Urinary bladder (tissue), 4 donors: ENCODE measurements around the gene TAC1. TPM values are rescaled to one million over a fixed set of nuclear protein-coding genes. Genes with fewer than 3 reads are reported as not detected.

Experiments
- DNase-seq: peaks from one replicate; pipeline ENCODE4 v3.0.0-alpha.2; 2015; ENCODE audit errors: extremely low spot score
- H3K27ac ChIP-seq: one replicate; pipeline ENCODE4 v1.5.1; 2013; ENCODE audit warnings: low read depth, mild to moderate bottlenecking, moderate library complexity
- H3K36me3 ChIP-seq: one replicate; pipeline ENCODE4 v1.6.1; 2013; ENCODE audit warnings: mild to moderate bottlenecking, moderate library complexity; ENCODE audit not compliant: insufficient read depth
- H3K4me1 ChIP-seq: one replicate; pipeline ENCODE4 v1.6.1; 2013; ENCODE audit warnings: mild to moderate bottlenecking, moderate library complexity; ENCODE audit not compliant: insufficient read depth
- H3K4me3 ChIP-seq: one replicate; pipeline ENCODE4 v1.5.1; 2013; ENCODE audit warnings: low read depth, low read length
- WGBS: extraction: QIAGEN DNeasy Blood & Tissue Kit; methylation state at CpG from one replicate; pipeline ENCODE4 v1.1.7; 2013; 5-methylcytosine and 5-hydroxymethylcytosine counted together
- polyA plus RNA-seq: library from polyadenylated mRNA; stranded (reverse); fragments of 200-250 nt; gene quantifications from one replicate; pipeline ENCODE4 v1.2.3, GENCODE V29; 2013
- total RNA-seq: library from RNA; depleted of rRNA; stranded (reverse); fragments of >200 nt; gene quantifications from one replicate; pipeline ENCODE4 v1.2.3, GENCODE V29; 2014
- donor health status: healthy with polysubstance abuse.
- donor health status: healthy.

The TAC1 gene
- total RNA-seq: 1.7 TPM
- polyA plus RNA-seq: 0.91 TPM

- no peak for DNase-seq
- Histone ChIP-seq H3K4me1 (no peaks in the 10 kb centered on the region), H3K36me3 (no peaks in the 10 kb centered on the region), H3K4me3 (no peak within 1 kb of the TSS), H3K27ac (no peak within 1 kb of the TSS)
- WGBS: 1% methylated on average over 57 of the region's 57 CpGs
Measured at GRCh38 chr7:97731736-97732564, at the start of gene TAC1. Gene TAC1 (plus strand): TSS chr7:97732086. CDS start chr7:97732613, 527 bp downstream.

- Histone ChIP-seq H3K27ac (no peak overlapping the region), H3K4me3 (no peak overlapping the region), H3K4me1 (no peaks in the 10 kb centered on the region), H3K36me3 (no peaks in the 10 kb centered on the region)
- no peak for DNase-seq
- 68% methylated on average over 4 of the region's 4 CpGs for WGBS
Measured at GRCh38 chr7:97685952-97686351, 45.9 kb upstream of the TAC1 start.

- WGBS: 81% methylated on average over 1 of the region's 1 CpG
- Histone ChIP-seq H3K4me3 (no peak overlapping the region), H3K4me1 (no peaks in the 10 kb centered on the region), H3K36me3 (no peaks in the 10 kb centered on the region), H3K27ac (no peak overlapping the region)
- DNase-seq: no peak
Measured at GRCh38 chr7:97693586-97693985, 38.3 kb upstream of the TAC1 start.

GRCh38 chr7:97694355-97694754, 37.5 kb upstream of the TAC1 start:
- Histone ChIP-seq H3K27ac (no peak overlapping the region), H3K4me3 (no peak overlapping the region), H3K4me1 (no peaks in the 10 kb centered on the region), H3K36me3 (no peaks in the 10 kb centered on the region)
- WGBS: 87% methylated on average over 2 of the region's 2 CpGs
- DNase-seq: no peak

- no peaks in the 10 kb centered on the region for H3K4me1 ChIP-seq
- H3K4me3 ChIP-seq: no peak overlapping the region
- H3K36me3 ChIP-seq: no peaks in the 10 kb centered on the region
- no peak for DNase-seq
- H3K27ac ChIP-seq: no peak overlapping the region
Measured at GRCh38 chr7:97697396-97697795, 34.5 kb upstream of the TAC1 start.

GRCh38 chr7:97722386-97722785, 9.5 kb upstream of the TAC1 start:
- 79% methylated on average over 3 of the region's 3 CpGs for WGBS
- Histone ChIP-seq H3K4me3 (no peak overlapping the region), H3K36me3 (no peaks in the 10 kb centered on the region), H3K4me1 (no peaks in the 10 kb centered on the region), H3K27ac (no peak overlapping the region)
- DNase-seq: no peak

GRCh38 chr7:97732565-97733275, 834 bp downstream of the TAC1 start:
- WGBS: 2% methylated on average over 42 of the region's 42 CpGs
- no peak for DNase-seq
- H3K36me3 ChIP-seq: no peaks in the 10 kb centered on the region
- no peaks in the 10 kb centered on the region for H3K4me1 ChIP-seq
- H3K4me3 ChIP-seq: no peak overlapping the region
- H3K27ac ChIP-seq: no peak overlapping the region

GRCh38 chr7:97733276-97734161, 1.6 kb downstream of the TAC1 start:
- DNase-seq: no peak
- Histone ChIP-seq H3K4me1 (no peaks in the 10 kb centered on the region), H3K36me3 (no peaks in the 10 kb centered on the region), H3K4me3 (peak overlapping the region; percentile 8), H3K27ac (no peak overlapping the region)
- 1% methylated on average over 59 of the region's 59 CpGs for WGBS

- no peak for DNase-seq
- Histone ChIP-seq H3K36me3 (no peaks in the 10 kb centered on the region), H3K27ac (no peak overlapping the region), H3K4me1 (no peaks in the 10 kb centered on the region), H3K4me3 (no peak overlapping the region)
- WGBS: 27% methylated on average over 2 of the region's 2 CpGs
Measured at GRCh38 chr7:97734255-97734654, 2.4 kb downstream of the TAC1 start.

GRCh38 chr7:97735075-97735474, 3.2 kb downstream of the TAC1 start:
- WGBS: 46% methylated on average over 3 of the region's 3 CpGs
- no peak for DNase-seq
- no peaks in the 10 kb centered on the region for H3K36me3 ChIP-seq
- no peaks in the 10 kb centered on the region for H3K4me1 ChIP-seq
- H3K4me3 ChIP-seq: no peak overlapping the region
- H3K27ac ChIP-seq: no peak overlapping the region

GRCh38 chr7:97748482-97748881, 16.6 kb downstream of the TAC1 start:
- Histone ChIP-seq H3K27ac (no peak overlapping the region), H3K36me3 (no peaks in the 10 kb centered on the region), H3K4me3 (no peak overlapping the region), H3K4me1 (no peaks in the 10 kb centered on the region)
- DNase-seq: no peak

- Histone ChIP-seq H3K36me3 (no peaks in the 10 kb centered on the region), H3K4me1 (no peaks in the 10 kb centered on the region), H3K4me3 (no peak overlapping the region), H3K27ac (no peak overlapping the region)
- 76% methylated on average over 2 of the region's 2 CpGs for WGBS
- DNase-seq: no peak
Measured at GRCh38 chr7:97751566-97751965, 19.7 kb downstream of the TAC1 start.

GRCh38 chr7:97752215-97752614, 20.3 kb downstream of the TAC1 start:
- no peak overlapping the region for H3K27ac ChIP-seq
- no peaks in the 10 kb centered on the region for H3K36me3 ChIP-seq
- H3K4me3 ChIP-seq: no peak overlapping the region
- no peak for DNase-seq
- WGBS: 63% methylated on average over 1 of the region's 1 CpG
- H3K4me1 ChIP-seq: no peaks in the 10 kb centered on the region
